ENCODE measurements around the gene LIPC. TPM values are rescaled to one million over a fixed set of nuclear protein-coding genes. Genes with fewer than 3 reads are reported as not detected.

Gene LIPC
- total RNA-seq, 1 experiment from 2014 or later, result not detected

- Histone ChIP-seq H3K4me1 (ENCODE audit: insufficient read depth, low read length, poor library complexity, severe bottlenecking) (no peaks in the 10 kb centered on the region), H3K9me3 (ENCODE audit: low read depth, low read length, poor library complexity, severe bottlenecking) (no peaks in the 10 kb centered on the region), H3K27ac (ENCODE audit: low read depth, low read length, poor library complexity, severe bottlenecking) (no peak overlapping the region), H3K27me3 (replicated peaks; ENCODE audit: insufficient read depth, low read depth, low read length, poor library complexity) (no peaks in the 10 kb centered on the region), H3K4me3 (ENCODE audit: low read depth, low read length, poor library complexity, severe bottlenecking) (no peak overlapping the region), H3K36me3 (ENCODE audit: insufficient read depth, low read length, poor library complexity, severe bottlenecking) (no peaks in the 10 kb centered on the region)
- TF ChIP-seq CTCF (conservative IDR thresholded peaks at IDR 0.05; ENCODE audit: low read depth, low read length) (no peak), EZH2 (IDR thresholded peaks at IDR 0.05; ENCODE audit: borderline replicate concordance, low read depth, low read length, poor library complexity, severe bottlenecking) (no peak)
- ChIA-PET CTCF (no interaction called here), POLR2A (ENCODE audit: low non-redundant PET) (no interaction called here)
- no peak for DNase-seq (ENCODE audit: low spot score)
- BruUV-seq (replicated peaks), result no TSS peak
- intact Hi-C loops (cut with micrococcal nuclease; ENCODE audit: unreplicated experiment), result no loop called here
Observed at GRCh38 chr15:58440158-58440910, 8.5 kb downstream of the LIPC start.

GRCh38 chr15:58440922-58441321 lies 9.1 kb downstream of the LIPC start:
- no peaks in the 10 kb centered on the region for H3K36me3 ChIP-seq (ENCODE audit: insufficient read depth, low read length, poor library complexity, severe bottlenecking)

GRCh38 chr15:58441376-58442070 lies 9.7 kb downstream of the LIPC start:
- intact Hi-C loops (cut with micrococcal nuclease; ENCODE audit: unreplicated experiment), result no loop called here
- BruUV-seq (replicated peaks), result no TSS peak
- no peak for DNase-seq (ENCODE audit: low spot score)
- ChIA-PET CTCF (no interaction called here), POLR2A (ENCODE audit: low non-redundant PET) (no interaction called here)
- H3K9me3 ChIP-seq (ENCODE audit: low read depth, low read length, poor library complexity, severe bottlenecking), result no peaks in the 10 kb centered on the region
- H3K4me3 ChIP-seq (ENCODE audit: low read depth, low read length, poor library complexity, severe bottlenecking), result no peak overlapping the region
- no peaks in the 10 kb centered on the region for H3K36me3 ChIP-seq (ENCODE audit: insufficient read depth, low read length, poor library complexity, severe bottlenecking)
- TF ChIP-seq CTCF (conservative IDR thresholded peaks at IDR 0.05; ENCODE audit: low read depth, low read length) (no peak), EZH2 (IDR thresholded peaks at IDR 0.05; ENCODE audit: borderline replicate concordance, low read depth, low read length, poor library complexity, severe bottlenecking) (no peak)
- H3K27ac ChIP-seq (ENCODE audit: low read depth, low read length, poor library complexity, severe bottlenecking), result no peak overlapping the region
- H3K4me1 ChIP-seq (ENCODE audit: insufficient read depth, low read length, poor library complexity, severe bottlenecking), result no peaks in the 10 kb centered on the region
- no peaks in the 10 kb centered on the region for H3K27me3 ChIP-seq (replicated peaks; ENCODE audit: insufficient read depth, low read depth, low read length, poor library complexity)

More at GRCh38 chr15:58440922-58441321, 9.1 kb downstream of the LIPC start:
- no peaks in the 10 kb centered on the region for H3K9me3 ChIP-seq (ENCODE audit: low read depth, low read length, poor library complexity, severe bottlenecking)
- no peaks in the 10 kb centered on the region for H3K4me1 ChIP-seq (ENCODE audit: insufficient read depth, low read length, poor library complexity, severe bottlenecking)
- no peak overlapping the region for H3K27ac ChIP-seq (ENCODE audit: low read depth, low read length, poor library complexity, severe bottlenecking)
- ChIA-PET CTCF (no interaction called here), POLR2A (ENCODE audit: low non-redundant PET) (no interaction called here)
- H3K4me3 ChIP-seq (ENCODE audit: low read depth, low read length, poor library complexity, severe bottlenecking), result no peak overlapping the region
- no peak for TF ChIP-seq CTCF (conservative IDR thresholded peaks at IDR 0.05; ENCODE audit: low read depth, low read length)
- no peak for TF ChIP-seq EZH2 (IDR thresholded peaks at IDR 0.05; ENCODE audit: borderline replicate concordance, low read depth, low read length, poor library complexity, severe bottlenecking)
- BruUV-seq (replicated peaks), result no TSS peak
- intact Hi-C loops (cut with micrococcal nuclease; ENCODE audit: unreplicated experiment), result no loop called here
- no peaks in the 10 kb centered on the region for H3K27me3 ChIP-seq (replicated peaks; ENCODE audit: insufficient read depth, low read depth, low read length, poor library complexity)
- DNase-seq (ENCODE audit: low spot score), result no peak

Measured in A673 (cell line).